ENCODE data around the gene B4GALT5. TPM values are rescaled to one million over a fixed set of nuclear protein-coding genes. Genes with fewer than 3 reads are reported as not detected.
A peak's percentile ranks its signal among the peaks of the same experiment; 100 is the strongest.

The B4GALT5 gene
- polyA plus RNA-seq, 2 donors = 17.9 to 28.3 TPM

GRCh38 chr20:49584418-49585382 is 129.0 kb downstream of the B4GALT5 start:
- Histone ChIP-seq H3K4me1 (ENCODE audit: control insufficient read depth in 2 of 2, insufficient read depth in 2 of 2, low read length in 1 of 2) (peaks cover 0 to 4% of the 10 kb centered on the region in 2 donors), H3K27ac (ENCODE audit: low read depth in 2 of 2, low read length in 1 of 2) (peak overlapping the region; percentile 70 to 80), H3K4me3 (ENCODE audit: low read depth in 1 of 2, low read length in 2 of 2) (no peak overlapping the region), H3K9me3 (ENCODE audit: control insufficient read depth in 2 of 2, insufficient read depth in 1 of 2, low read depth in 1 of 2, low read length in 1 of 2) (peaks cover 3% of the 10 kb centered on the region in 2 donors), H3K36me3 (ENCODE audit: control insufficient read depth in 2 of 2, insufficient read depth in 2 of 2, low read length in 1 of 2) (no peaks in the 10 kb centered on the region), H3K27me3 (ENCODE audit: control insufficient read depth in 1 of 2, insufficient read depth in 2 of 2, low read length in 2 of 2) (no peaks in the 10 kb centered on the region)
- 67 to 79% methylated on average over 14 of the region's 14 CpGs for WGBS, 2 donors

GRCh38 chr20:49583669-49584417 is 129.8 kb downstream of the B4GALT5 start:
- Histone ChIP-seq H3K9me3 (ENCODE audit: control insufficient read depth in 2 of 2, insufficient read depth in 1 of 2, low read depth in 1 of 2, low read length in 1 of 2) (peaks cover 3% of the 10 kb centered on the region in 2 donors), H3K27me3 (ENCODE audit: control insufficient read depth in 1 of 2, insufficient read depth in 2 of 2, low read length in 2 of 2) (no peaks in the 10 kb centered on the region), H3K27ac (ENCODE audit: low read depth in 2 of 2, low read length in 1 of 2) (peak overlapping the region; percentile 70 to 80), H3K36me3 (ENCODE audit: control insufficient read depth in 2 of 2, insufficient read depth in 2 of 2, low read length in 1 of 2) (no peaks in the 10 kb centered on the region), H3K4me1 (ENCODE audit: control insufficient read depth in 2 of 2, insufficient read depth in 2 of 2, low read length in 1 of 2) (peaks cover 0 to 4% of the 10 kb centered on the region in 2 donors), H3K4me3 (ENCODE audit: low read depth in 1 of 2, low read length in 2 of 2) (no peak overlapping the region)
- 34 to 43% methylated on average over 12 of the region's 12 CpGs for WGBS, 2 donors

GRCh38 chr20:49583343-49583668 is 130.4 kb downstream of the B4GALT5 start:
- peaks cover 0 to 4% of the 10 kb centered on the region in 2 donors for H3K4me1 ChIP-seq (ENCODE audit: control insufficient read depth in 2 of 2, insufficient read depth in 2 of 2, low read length in 1 of 2)

More at GRCh38 chr20:49583343-49583668, 130.4 kb downstream of the B4GALT5 start:
- 67 to 85% methylated on average over 4 of the region's 4 CpGs for WGBS, 2 donors
- Histone ChIP-seq H3K4me3 (ENCODE audit: low read depth in 1 of 2, low read length in 2 of 2) (no peak overlapping the region), H3K27ac (ENCODE audit: low read depth in 2 of 2, low read length in 1 of 2) (no peak overlapping the region), H3K9me3 (ENCODE audit: control insufficient read depth in 2 of 2, insufficient read depth in 1 of 2, low read depth in 1 of 2, low read length in 1 of 2) (peaks cover 3% of the 10 kb centered on the region in 2 donors), H3K27me3 (ENCODE audit: control insufficient read depth in 1 of 2, insufficient read depth in 2 of 2, low read length in 2 of 2) (no peaks in the 10 kb centered on the region), H3K36me3 (ENCODE audit: control insufficient read depth in 2 of 2, insufficient read depth in 2 of 2, low read length in 1 of 2) (no peaks in the 10 kb centered on the region)

Other genes starting within 250 kb of the B4GALT5 start
- gene KCNB1, start 231.2 kb downstream of the B4GALT5 start, polyA plus RNA-seq = under 1 TPM; 0.33 to 0.49 TPM
- gene PTGIS, start 145.7 kb downstream of the B4GALT5 start, polyA plus RNA-seq = 1 to 10 TPM; 3.5 to 6.1 TPM
- 10 to 100 TPM; 11.5 to 16.6 TPM for gene SLC9A8, start 99.0 kb upstream of the B4GALT5 start, polyA plus RNA-seq
- gene SPATA2, start 201.7 kb upstream of the B4GALT5 start, polyA plus RNA-seq = 1 to 10 TPM; 2.6 to 3.6 TPM
- gene RNF114, start 222.5 kb upstream of the B4GALT5 start, polyA plus RNA-seq = 10 to 100 TPM; 21.0 to 30.3 TPM

Data from esophagus (tissue), 2 donors.